GM10847 (cell line): Measurements from ENCODE around the gene ANKZF1.

Experiments
- POLR2A ChIP-seq: IDR thresholded peaks from 2 replicates; pipeline ENCODE4 v1.6.1; 2011; ENCODE audit not compliant: insufficient read length; ENCODE audit errors: extremely low read depth

Gene ANKZF1

GRCh38 chr2:219218732-219219701 lies 10.6 kb upstream of the ANKZF1 start, which contains the start of gene ABCB6:
Gene ABCB6, minus strand, starts transcription at chr2:219218958. Its CDS starts 285 bp downstream, at chr2:219218673.
- TF ChIP-seq POLR2A, result peak; percentile 82

- TF ChIP-seq POLR2A, result no peak
Observed at GRCh38 chr2:219219784-219220532, 9.6 kb upstream of the ANKZF1 start.

DNA sequence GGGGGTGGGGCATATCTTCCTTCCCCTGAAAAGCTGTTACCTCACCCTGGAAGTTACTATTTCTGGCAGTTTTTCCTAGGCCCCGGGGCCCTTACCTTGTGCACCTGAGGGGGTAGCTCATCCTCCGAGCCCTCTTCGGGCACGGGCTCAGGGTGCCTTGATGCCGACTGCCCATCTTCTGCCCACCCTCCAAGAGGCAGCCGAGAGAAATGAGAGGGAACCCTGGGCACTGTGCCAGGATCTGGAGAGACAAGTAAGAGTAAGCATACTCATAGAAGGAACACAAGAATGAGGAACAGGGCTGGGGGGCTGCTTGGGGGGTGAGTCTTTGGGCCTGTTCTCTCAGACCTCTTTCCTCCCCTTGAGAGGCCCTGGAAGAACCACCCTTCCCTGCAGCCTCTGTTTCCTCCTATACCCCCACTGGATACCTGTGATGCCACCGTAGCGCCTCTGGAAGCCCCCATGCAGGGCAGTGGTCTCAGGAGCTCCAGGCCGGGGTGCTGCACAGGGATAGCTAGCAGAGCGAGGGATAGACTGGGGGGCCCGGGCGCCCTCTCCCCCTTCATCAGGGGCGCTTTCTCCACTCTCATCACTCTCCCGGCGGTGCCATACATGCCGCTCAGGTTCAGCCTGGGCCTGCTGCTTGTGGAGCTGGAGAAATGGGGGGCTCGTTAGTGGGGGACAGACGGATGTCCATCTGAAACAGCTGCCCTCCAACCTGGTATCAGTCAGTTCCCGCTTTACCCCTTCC lies 8.8 kb upstream of the ANKZF1 start:
- TF ChIP-seq POLR2A, result no peak

- TF ChIP-seq POLR2A, result no peak
Observed at GRCh38 chr2:219221957-219222518, 7.6 kb upstream of the ANKZF1 start.

DNA sequence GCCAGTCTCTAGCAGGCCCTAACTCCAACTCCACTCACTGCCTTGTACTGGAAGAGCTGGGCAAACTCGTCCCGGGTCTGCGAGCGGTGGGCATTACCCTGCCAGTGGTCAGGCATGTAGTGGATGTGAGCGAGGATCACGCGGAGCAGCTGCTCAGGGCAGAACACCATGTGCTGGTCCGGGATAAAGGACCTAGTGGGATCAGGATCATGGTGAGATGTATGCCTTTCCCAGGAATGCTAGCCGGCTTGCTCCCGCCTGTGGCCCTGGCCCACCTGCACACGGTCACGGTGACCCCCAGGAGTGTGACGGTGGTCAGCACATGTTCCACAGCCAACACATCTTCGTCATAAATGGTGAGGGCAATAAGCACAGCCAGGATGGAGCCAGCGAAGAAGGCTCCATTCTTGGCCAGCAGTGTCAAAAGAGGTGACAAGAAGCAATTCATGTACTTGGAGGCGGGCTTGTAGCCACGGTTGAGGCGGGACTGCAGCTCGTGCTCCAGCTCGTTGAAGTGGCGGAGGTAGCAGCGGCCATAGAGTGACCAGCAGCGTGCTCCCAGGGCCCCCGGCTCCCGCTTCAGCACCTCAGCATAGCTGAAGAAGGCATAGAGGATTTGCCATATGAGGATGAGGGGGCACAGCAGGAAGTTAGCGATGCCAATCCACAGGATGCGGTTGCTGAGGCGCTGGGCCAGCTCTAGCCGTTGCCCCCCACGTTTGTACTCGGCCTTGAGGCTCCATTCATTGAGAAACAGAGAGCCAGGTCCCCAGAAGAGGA lies 5.6 kb upstream of the ANKZF1 start:
- TF ChIP-seq POLR2A, result no peak

DNA sequence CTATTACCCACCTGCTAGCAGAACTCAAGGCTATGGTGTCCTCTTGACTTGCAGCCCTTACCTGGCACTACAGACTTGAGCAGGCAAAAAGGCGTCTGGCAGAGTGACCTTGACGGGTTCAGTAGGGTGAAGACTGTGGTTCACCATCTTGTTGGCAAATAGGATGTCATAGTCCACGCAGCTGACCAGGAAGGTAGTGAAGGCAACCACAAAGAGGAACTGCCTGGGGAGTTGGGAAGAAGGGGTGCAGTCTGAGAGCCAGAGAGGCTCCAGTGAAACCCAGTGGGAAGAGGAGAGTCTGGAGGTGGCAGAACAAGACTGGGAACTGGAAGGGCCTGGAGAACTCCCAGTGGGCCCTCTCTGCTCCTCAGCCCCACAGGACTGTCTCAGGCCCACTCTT lies 4.3 kb upstream of the ANKZF1 start:
- no peak for TF ChIP-seq POLR2A

DNA sequence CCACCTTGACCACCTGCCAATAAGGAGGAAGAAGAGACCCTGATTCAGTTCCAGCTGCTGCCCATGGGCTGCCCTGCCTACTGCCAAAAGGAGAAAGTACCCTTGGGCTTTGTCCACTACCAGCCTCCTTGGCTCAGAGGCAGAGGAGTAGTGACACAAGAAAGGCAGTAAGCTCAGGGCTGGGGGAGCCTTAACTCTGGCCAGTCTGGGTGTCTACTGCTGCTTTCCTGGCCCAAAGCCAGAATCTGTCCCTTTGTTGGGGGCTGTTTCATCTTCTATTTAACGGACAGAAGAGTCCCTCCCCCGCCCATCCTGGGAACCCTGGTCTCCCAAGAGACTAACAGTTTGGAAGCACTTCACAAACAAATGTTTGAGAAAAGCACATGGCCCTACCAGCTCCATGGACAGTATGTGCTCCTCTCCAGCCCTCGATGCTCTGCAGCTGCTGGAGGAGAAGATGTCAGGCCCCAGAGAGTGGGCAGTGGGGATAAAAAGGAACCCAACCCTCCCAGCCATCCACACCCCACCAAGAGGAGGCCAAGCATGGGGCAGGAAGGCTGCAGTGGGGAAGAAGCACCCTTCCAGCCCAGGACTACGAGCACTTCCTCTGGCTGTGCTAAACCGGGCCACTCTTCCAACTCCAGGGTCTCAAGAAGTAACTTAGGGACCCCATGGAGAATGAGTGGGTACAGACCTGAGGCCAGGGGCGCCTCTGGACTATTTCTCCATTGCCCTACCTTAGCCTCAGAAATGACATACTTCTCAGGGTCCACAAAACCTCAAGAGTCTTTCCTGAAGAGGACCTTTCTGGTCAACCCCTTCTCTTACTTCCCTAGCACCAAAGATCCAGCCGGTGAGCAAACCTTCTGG lies 1.3 kb upstream of the ANKZF1 start:
- no peak for TF ChIP-seq POLR2A

- TF ChIP-seq POLR2A, result no peak
Observed at GRCh38 chr2:219228911-219229304, 698 bp upstream of the ANKZF1 start.

DNA sequence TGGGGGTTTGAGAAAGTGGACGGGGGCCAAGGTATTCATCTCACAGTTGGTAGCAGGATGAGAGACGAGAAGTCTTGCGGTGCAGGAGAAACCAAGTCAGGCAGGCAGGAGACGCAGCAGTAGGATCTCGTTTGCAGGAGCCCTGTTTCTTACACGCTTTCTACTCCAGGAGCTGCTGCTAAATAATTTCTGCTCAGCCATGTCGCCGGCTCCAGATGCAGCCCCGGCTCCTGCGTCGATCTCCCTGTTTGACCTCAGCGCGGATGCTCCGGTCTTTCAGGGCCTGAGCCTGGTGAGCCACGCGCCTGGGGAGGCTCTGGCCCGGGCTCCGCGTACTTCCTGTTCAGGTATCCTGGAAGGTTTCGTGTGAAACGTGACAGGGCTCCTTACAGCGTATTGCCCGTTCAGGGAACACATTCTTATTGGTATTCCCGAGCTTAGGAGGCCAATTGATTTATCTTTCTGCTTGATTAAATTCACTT lies 494 bp downstream of the ANKZF1 start:
- TF ChIP-seq POLR2A, result no peak

GRCh38 chr2:219234331-219234730 lies 4.7 kb downstream of the ANKZF1 start:
- TF ChIP-seq POLR2A, result no peak

- no peak for TF ChIP-seq POLR2A
Observed at GRCh38 chr2:219243291-219243761, 13.7 kb downstream of the ANKZF1 start.

- no peak for TF ChIP-seq POLR2A
Observed at GRCh38 chr2:219244789-219245147, 15.2 kb downstream of the ANKZF1 start.

DNA sequence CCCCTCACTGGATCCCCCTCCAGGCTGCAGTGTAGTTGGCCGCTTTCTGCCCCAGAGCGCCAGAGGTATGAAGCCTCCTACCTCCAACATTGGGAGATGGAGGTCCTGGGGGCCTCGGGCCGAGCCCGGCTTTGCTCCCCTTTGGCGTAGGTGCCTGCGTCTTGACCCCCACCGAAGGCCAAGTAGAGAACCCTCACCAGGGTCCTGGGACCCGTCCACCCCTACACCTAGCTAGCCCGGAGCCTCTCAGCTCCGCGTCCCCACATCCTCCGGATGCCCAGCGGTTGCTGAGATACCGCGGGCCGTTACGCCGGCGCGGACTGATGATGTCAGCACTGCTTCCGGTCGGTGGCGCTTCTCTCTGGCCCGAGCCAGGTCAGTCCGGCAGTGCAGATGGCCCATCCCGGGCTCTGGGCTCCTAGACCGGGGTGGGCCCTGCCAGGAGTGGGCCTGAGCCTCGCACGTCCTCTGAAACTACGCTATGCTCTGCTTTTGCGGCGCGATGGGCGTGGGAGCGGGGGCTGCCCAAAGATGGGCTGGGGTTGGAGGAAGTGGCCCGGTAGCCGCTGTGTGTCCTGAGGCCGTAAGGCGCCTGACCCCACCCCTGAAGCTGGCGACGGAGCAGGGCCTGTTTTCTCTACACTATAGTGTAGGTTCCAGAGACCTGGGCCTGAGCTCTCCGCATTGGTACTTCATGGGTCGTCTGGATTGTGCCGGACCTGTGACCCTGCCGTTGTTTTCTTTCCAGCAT lies 15.7 kb downstream of the ANKZF1 start, which contains the start of the genes GLB1L and STK16:
Gene GLB1L (minus strand): TSS at position 297 of the 751 bp plus-strand sequence. CDS start 1,871 bp downstream, outside the sequence.
Gene STK16 (plus strand): TSS at position 332 of the 751 bp plus-strand sequence. CDS start 521 bp downstream, outside the sequence.
- TF ChIP-seq POLR2A, result peak; percentile 88

- no peak for TF ChIP-seq POLR2A
Observed at GRCh38 chr2:219245899-219246230, 16.3 kb downstream of the ANKZF1 start.
